ENCODE data around the gene LCA5. TPM values are rescaled to one million over a fixed set of nuclear protein-coding genes. Genes with fewer than 3 reads are reported as not detected.
A peak's percentile ranks its signal among the peaks of the same experiment; 100 is the strongest.
"Not testable (repeated sequence)": the region's sequence is repeated elsewhere in the genome, so short reads cannot be mapped to it uniquely, and the experiment has no call there.

Gene LCA5
- total RNA-seq, result 9.1 TPM

GRCh38 chr6:79536954-79537747 lies at the start of gene LCA5:
Gene LCA5 (minus strand): TSS chr6:79537430. CDS start chr6:79518894, 18,536 bp downstream.
- DNase-seq, result peak; percentile 99

- DNase-seq, result no peak
Observed at GRCh38 chr6:79586548-79586947, 49.3 kb upstream of the LCA5 start.

- DNase-seq, result no peak
Observed at GRCh38 chr6:79584332-79584731, 47.1 kb upstream of the LCA5 start.

- DNase-seq, result not testable (repeated sequence)
Observed at GRCh38 chr6:79577926-79578325, 40.7 kb upstream of the LCA5 start.

- no peak for DNase-seq
Observed at GRCh38 chr6:79574630-79575225, 37.5 kb upstream of the LCA5 start.

GRCh38 chr6:79574174-79574573 lies 36.9 kb upstream of the LCA5 start:
- no peak for DNase-seq

- no peak for DNase-seq
Observed at GRCh38 chr6:79571030-79571367, 33.8 kb upstream of the LCA5 start.

- peak; percentile 61 for DNase-seq
Observed at GRCh38 chr6:79570129-79571029, 33.1 kb upstream of the LCA5 start.

GRCh38 chr6:79568996-79569395 lies 31.8 kb upstream of the LCA5 start:
- DNase-seq, result no peak

- DNase-seq, result no peak
Observed at GRCh38 chr6:79564636-79565035, 27.4 kb upstream of the LCA5 start.

- no peak for DNase-seq
Observed at GRCh38 chr6:79559706-79560105, 22.5 kb upstream of the LCA5 start.

- DNase-seq, result peak; percentile 38
Observed at GRCh38 chr6:79557673-79558467, 20.6 kb upstream of the LCA5 start.

- DNase-seq, result no peak
Observed at GRCh38 chr6:79554305-79554704, 17.1 kb upstream of the LCA5 start.

- DNase-seq, result no peak
Observed at GRCh38 chr6:79551401-79551800, 14.2 kb upstream of the LCA5 start.

GRCh38 chr6:79548304-79548703 lies 11.1 kb upstream of the LCA5 start:
- no peak for DNase-seq

- DNase-seq, result no peak
Observed at GRCh38 chr6:79546186-79546585, 9.0 kb upstream of the LCA5 start.

- DNase-seq, result peak; percentile 91
Observed at GRCh38 chr6:79544939-79545450, 7.8 kb upstream of the LCA5 start.

GRCh38 chr6:79544299-79544927 lies 7.2 kb upstream of the LCA5 start:
- DNase-seq, result peak; percentile 21

GRCh38 chr6:79543886-79544285 lies 6.7 kb upstream of the LCA5 start:
- DNase-seq, result no peak

GRCh38 chr6:79543411-79543810 lies 6.2 kb upstream of the LCA5 start:
- DNase-seq, result no peak

Measured in tongue (tissue), 2 donors.